ENCODE measurements around the gene CA9. TPM values are rescaled to one million over a fixed set of nuclear protein-coding genes. Genes with fewer than 3 reads are reported as not detected.

Gene CA9
- total RNA-seq, 1 donor from 2014 or later = not detected

DNA sequence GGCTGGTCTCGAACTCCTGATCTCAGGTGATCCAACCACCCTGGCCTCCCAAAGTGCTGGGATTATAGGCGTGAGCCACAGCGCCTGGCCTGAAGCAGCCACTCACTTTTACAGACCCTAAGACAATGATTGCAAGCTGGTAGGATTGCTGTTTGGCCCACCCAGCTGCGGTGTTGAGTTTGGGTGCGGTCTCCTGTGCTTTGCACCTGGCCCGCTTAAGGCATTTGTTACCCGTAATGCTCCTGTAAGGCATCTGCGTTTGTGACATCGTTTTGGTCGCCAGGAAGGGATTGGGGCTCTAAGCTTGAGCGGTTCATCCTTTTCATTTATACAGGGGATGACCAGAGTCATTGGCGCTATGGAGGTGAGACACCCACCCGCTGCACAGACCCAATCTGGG lies 1.5 kb downstream of the CA9 start:
- Mint-ChIP-seq H3K4me1 (ENCODE audit: unreplicated experiment) (peaks cover 44% of the 10 kb centered on the region), H3K36me3 (ENCODE audit: unreplicated experiment) (no peaks in the 10 kb centered on the region), H3K4me3 (ENCODE audit: unreplicated experiment) (peak overlapping the region; percentile 38), H3K27me3 (ENCODE audit: unreplicated experiment) (no peaks in the 10 kb centered on the region), H3K9me3 (ENCODE audit: unreplicated experiment) (no peaks in the 10 kb centered on the region), H3K27ac (ENCODE audit: unreplicated experiment) (no peak overlapping the region)
- TF ChIP-seq, protein P1, sequence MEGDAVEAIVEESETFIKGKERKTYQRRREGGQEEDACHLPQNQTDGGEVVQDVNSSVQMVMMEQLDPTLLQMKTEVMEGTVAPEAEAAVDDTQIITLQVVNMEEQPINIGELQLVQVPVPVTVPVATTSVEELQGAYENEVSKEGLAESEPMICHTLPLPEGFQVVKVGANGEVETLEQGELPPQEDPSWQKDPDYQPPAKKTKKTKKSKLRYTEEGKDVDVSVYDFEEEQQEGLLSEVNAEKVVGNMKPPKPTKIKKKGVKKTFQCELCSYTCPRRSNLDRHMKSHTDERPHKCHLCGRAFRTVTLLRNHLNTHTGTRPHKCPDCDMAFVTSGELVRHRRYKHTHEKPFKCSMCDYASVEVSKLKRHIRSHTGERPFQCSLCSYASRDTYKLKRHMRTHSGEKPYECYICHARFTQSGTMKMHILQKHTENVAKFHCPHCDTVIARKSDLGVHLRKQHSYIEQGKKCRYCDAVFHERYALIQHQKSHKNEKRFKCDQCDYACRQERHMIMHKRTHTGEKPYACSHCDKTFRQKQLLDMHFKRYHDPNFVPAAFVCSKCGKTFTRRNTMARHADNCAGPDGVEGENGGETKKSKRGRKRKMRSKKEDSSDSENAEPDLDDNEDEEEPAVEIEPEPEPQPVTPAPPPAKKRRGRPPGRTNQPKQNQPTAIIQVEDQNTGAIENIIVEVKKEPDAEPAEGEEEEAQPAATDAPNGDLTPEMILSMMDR (IDR thresholded peaks at IDR 0.05) = no peak
- DNase-seq (ENCODE audit: extremely low spot score, unreplicated experiment) = no peak

DNA sequence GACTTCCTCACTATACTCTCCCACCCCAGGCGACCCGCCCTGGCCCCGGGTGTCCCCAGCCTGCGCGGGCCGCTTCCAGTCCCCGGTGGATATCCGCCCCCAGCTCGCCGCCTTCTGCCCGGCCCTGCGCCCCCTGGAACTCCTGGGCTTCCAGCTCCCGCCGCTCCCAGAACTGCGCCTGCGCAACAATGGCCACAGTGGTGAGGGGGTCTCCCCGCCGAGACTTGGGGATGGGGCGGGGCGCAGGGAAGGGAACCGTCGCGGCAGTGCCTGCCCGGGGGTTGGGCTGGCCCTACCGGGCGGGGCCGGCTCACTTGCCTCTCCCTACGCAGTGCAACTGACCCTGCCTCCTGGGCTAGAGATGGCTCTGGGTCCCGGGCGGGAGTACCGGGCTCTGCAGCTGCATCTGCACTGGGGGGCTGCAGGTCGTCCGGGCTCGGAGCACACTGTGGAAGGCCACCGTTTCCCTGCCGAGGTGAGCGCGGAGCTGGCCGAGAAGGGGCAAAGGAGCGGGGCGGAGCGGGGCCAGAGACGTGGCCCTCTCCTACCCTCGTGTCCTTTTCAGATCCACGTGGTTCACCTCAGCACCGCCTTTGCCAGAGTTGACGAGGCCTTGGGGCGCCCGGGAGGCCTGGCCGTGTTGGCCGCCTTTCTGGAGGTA lies 2.1 kb downstream of the CA9 start:
- Mint-ChIP-seq H3K4me1 (ENCODE audit: unreplicated experiment) (peaks cover 44% of the 10 kb centered on the region), H3K27ac (ENCODE audit: unreplicated experiment) (no peak overlapping the region), H3K27me3 (ENCODE audit: unreplicated experiment) (no peaks in the 10 kb centered on the region), H3K4me3 (ENCODE audit: unreplicated experiment) (peak overlapping the region; percentile 38), H3K36me3 (ENCODE audit: unreplicated experiment) (no peaks in the 10 kb centered on the region), H3K9me3 (ENCODE audit: unreplicated experiment) (no peaks in the 10 kb centered on the region)
- DNase-seq (ENCODE audit: extremely low spot score, unreplicated experiment) = peak; percentile 88
- TF ChIP-seq, protein P1 (IDR thresholded peaks at IDR 0.05) = no peak

DNA sequence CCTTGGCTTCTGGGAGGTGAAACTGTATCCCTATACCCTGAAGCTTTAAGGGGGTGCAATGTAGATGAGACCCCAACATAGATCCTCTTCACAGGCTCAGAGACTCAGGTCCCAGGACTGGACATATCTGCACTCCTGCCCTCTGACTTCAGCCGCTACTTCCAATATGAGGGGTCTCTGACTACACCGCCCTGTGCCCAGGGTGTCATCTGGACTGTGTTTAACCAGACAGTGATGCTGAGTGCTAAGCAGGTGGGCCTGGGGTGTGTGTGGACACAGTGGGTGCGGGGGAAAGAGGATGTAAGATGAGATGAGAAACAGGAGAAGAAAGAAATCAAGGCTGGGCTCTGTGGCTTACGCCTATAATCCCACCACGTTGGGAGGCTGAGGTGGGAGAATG lies 5.4 kb downstream of the CA9 start:
- Mint-ChIP-seq H3K27ac (ENCODE audit: unreplicated experiment) (peak overlapping the region; percentile 52), H3K36me3 (ENCODE audit: unreplicated experiment) (peaks cover 19% of the 10 kb centered on the region), H3K27me3 (ENCODE audit: unreplicated experiment) (no peaks in the 10 kb centered on the region), H3K4me3 (ENCODE audit: unreplicated experiment) (no peak overlapping the region), H3K4me1 (ENCODE audit: unreplicated experiment) (peaks cover 62% of the 10 kb centered on the region), H3K9me3 (ENCODE audit: unreplicated experiment) (no peaks in the 10 kb centered on the region)
- no peak for DNase-seq (ENCODE audit: extremely low spot score, unreplicated experiment)
- TF ChIP-seq, protein P1 (IDR thresholded peaks at IDR 0.05) = no peak

DNA sequence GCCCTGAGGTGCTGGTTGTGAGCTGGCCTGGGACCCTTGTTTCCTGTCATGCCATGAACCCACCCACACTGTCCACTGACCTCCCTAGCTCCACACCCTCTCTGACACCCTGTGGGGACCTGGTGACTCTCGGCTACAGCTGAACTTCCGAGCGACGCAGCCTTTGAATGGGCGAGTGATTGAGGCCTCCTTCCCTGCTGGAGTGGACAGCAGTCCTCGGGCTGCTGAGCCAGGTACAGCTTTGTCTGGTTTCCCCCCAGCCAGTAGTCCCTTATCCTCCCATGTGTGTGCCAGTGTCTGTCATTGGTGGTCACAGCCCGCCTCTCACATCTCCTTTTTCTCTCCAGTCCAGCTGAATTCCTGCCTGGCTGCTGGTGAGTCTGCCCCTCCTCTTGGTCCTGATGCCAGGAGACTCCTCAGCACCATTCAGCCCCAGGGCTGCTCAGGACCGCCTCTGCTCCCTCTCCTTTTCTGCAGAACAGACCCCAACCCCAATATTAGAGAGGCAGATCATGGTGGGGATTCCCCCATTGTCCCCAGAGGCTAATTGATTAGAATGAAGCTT lies 6.1 kb downstream of the CA9 start:
- TF ChIP-seq, protein P1 (IDR thresholded peaks at IDR 0.05) = no peak
- H3K36me3 Mint-ChIP-seq (ENCODE audit: unreplicated experiment) = peaks cover 25% of the 10 kb centered on the region
- no peak overlapping the region for H3K27ac Mint-ChIP-seq (ENCODE audit: unreplicated experiment)
- H3K9me3 Mint-ChIP-seq (ENCODE audit: unreplicated experiment) = no peaks in the 10 kb centered on the region
- no peaks in the 10 kb centered on the region for H3K27me3 Mint-ChIP-seq (ENCODE audit: unreplicated experiment)
- no peak overlapping the region for H3K4me3 Mint-ChIP-seq (ENCODE audit: unreplicated experiment)
- H3K4me1 Mint-ChIP-seq (ENCODE audit: unreplicated experiment) = peaks cover 66% of the 10 kb centered on the region
- no peak for DNase-seq (ENCODE audit: extremely low spot score, unreplicated experiment)

DNA sequence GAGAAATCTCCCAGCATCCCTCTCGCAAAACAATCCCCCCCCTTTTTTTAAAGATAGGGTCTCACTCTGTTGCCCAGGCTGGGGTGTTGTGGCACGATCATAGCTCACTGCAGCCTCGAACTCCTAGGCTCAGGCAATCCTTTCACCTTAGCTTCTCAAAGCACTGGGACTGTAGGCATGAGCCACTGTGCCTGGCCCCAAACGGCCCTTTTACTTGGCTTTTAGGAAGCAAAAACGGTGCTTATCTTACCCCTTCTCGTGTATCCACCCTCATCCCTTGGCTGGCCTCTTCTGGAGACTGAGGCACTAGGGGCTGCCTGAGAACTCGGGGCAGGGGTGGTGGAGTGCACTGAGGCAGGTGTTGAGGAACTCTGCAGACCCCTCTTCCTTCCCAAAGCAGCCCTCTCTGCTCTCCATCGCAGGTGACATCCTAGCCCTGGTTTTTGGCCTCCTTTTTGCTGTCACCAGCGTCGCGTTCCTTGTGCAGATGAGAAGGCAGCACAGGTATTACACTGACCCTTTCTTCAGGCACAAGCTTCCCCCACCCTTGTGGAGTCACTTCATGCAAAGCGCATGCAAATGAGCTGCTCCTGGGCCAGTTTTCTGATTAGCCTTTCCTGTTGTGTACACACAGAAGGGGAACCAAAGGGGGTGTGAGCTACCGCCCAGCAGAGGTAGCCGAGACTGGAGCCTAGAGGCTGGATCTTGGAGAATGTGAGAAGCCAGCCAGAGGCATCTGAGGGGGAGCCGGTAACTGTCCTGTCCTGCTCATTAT lies 6.8 kb downstream of the CA9 start:
- H3K4me1 Mint-ChIP-seq (ENCODE audit: unreplicated experiment) = peaks cover 69% of the 10 kb centered on the region
- H3K27ac Mint-ChIP-seq (ENCODE audit: unreplicated experiment) = peak overlapping the region; percentile 33
- TF ChIP-seq, protein P1 (IDR thresholded peaks at IDR 0.05) = no peak
- no peaks in the 10 kb centered on the region for H3K9me3 Mint-ChIP-seq (ENCODE audit: unreplicated experiment)
- H3K4me3 Mint-ChIP-seq (ENCODE audit: unreplicated experiment) = no peak overlapping the region
- DNase-seq (ENCODE audit: extremely low spot score, unreplicated experiment) = no peak
- no peaks in the 10 kb centered on the region for H3K27me3 Mint-ChIP-seq (ENCODE audit: unreplicated experiment)
- H3K36me3 Mint-ChIP-seq (ENCODE audit: unreplicated experiment) = peaks cover 26% of the 10 kb centered on the region

Measured in osteocyte (in vitro differentiated cells).